ENCODE measurements around the gene RERE. TPM values are rescaled to one million over a fixed set of nuclear protein-coding genes. Genes with fewer than 3 reads are reported as not detected.
A peak's percentile ranks its signal among the peaks of the same experiment; 100 is the strongest.

RERE gene
- total RNA-seq, 1 donor from 2014 or later = 252 TPM

GRCh38 chr1:8845104-8846097 is 28.0 kb upstream of the RERE start:
- H3K4me3 Mint-ChIP-seq (ENCODE audit: unreplicated experiment) = peak overlapping the region; percentile 80
- TF ChIP-seq CTCF (IDR thresholded peaks at IDR 0.05; ENCODE audit: partially characterized antibody, unreplicated experiment) = no peak
- H3K36me3 Mint-ChIP-seq (ENCODE audit: unreplicated experiment) = peaks cover 4% of the 10 kb centered on the region
- H3K9me3 Mint-ChIP-seq (ENCODE audit: unreplicated experiment) = peaks cover 16% of the 10 kb centered on the region
- H3K4me1 Mint-ChIP-seq (ENCODE audit: low read depth, unreplicated experiment) = peaks cover 32% of the 10 kb centered on the region
- DNase-seq = no peak
- H3K27me3 Mint-ChIP-seq (ENCODE audit: unreplicated experiment) = peaks cover 19% of the 10 kb centered on the region
- peak overlapping the region; percentile 98 for H3K27ac Mint-ChIP-seq (ENCODE audit: unreplicated experiment)

- DNase-seq = peak; percentile 84
These were observed 27.1 kb upstream of the RERE start for GRCh38 chr1:8844501-8845006.

GRCh38 chr1:8841395-8841794 is 24.0 kb upstream of the RERE start:
- H3K36me3 Mint-ChIP-seq (ENCODE audit: unreplicated experiment) = peaks cover 4% of the 10 kb centered on the region
- no peak overlapping the region for H3K4me3 Mint-ChIP-seq (ENCODE audit: unreplicated experiment)
- peaks cover 20% of the 10 kb centered on the region for H3K27me3 Mint-ChIP-seq (ENCODE audit: unreplicated experiment)

More at GRCh38 chr1:8844501-8845006, 27.1 kb upstream of the RERE start:
- Mint-ChIP-seq H3K27me3 (ENCODE audit: unreplicated experiment) (peaks cover 19% of the 10 kb centered on the region), H3K4me1 (ENCODE audit: low read depth, unreplicated experiment) (peaks cover 30% of the 10 kb centered on the region), H3K9me3 (ENCODE audit: unreplicated experiment) (peaks cover 19% of the 10 kb centered on the region), H3K27ac (ENCODE audit: unreplicated experiment) (peak overlapping the region; percentile 98), H3K4me3 (ENCODE audit: unreplicated experiment) (peak overlapping the region; percentile 80), H3K36me3 (ENCODE audit: unreplicated experiment) (peaks cover 4% of the 10 kb centered on the region)
- TF ChIP-seq CTCF (IDR thresholded peaks at IDR 0.05; ENCODE audit: partially characterized antibody, unreplicated experiment) = no peak

GRCh38 chr1:8839990-8840389 is 22.6 kb upstream of the RERE start:
- Mint-ChIP-seq H3K27ac (ENCODE audit: unreplicated experiment) (no peak overlapping the region), H3K27me3 (ENCODE audit: unreplicated experiment) (peaks cover 14% of the 10 kb centered on the region), H3K4me3 (ENCODE audit: unreplicated experiment) (no peak overlapping the region), H3K36me3 (ENCODE audit: unreplicated experiment) (peaks cover 4% of the 10 kb centered on the region), H3K4me1 (ENCODE audit: low read depth, unreplicated experiment) (peaks cover 16% of the 10 kb centered on the region), H3K9me3 (ENCODE audit: unreplicated experiment) (peaks cover 18% of the 10 kb centered on the region)
- DNase-seq = no peak
- no peak for TF ChIP-seq CTCF (IDR thresholded peaks at IDR 0.05; ENCODE audit: partially characterized antibody, unreplicated experiment)

More at GRCh38 chr1:8841395-8841794, 24.0 kb upstream of the RERE start:
- Mint-ChIP-seq H3K9me3 (ENCODE audit: unreplicated experiment) (peaks cover 18% of the 10 kb centered on the region), H3K27ac (ENCODE audit: unreplicated experiment) (no peak overlapping the region), H3K4me1 (ENCODE audit: low read depth, unreplicated experiment) (peaks cover 27% of the 10 kb centered on the region)
- TF ChIP-seq CTCF (IDR thresholded peaks at IDR 0.05; ENCODE audit: partially characterized antibody, unreplicated experiment) = no peak
- no peak for DNase-seq

All from glutamatergic neuron (in vitro differentiated cells).